Fibroblast of lung (primary cell): ENCODE results near the gene APBB1IP. TPM values are rescaled to one million over a fixed set of nuclear protein-coding genes. Genes with fewer than 3 reads are reported as not detected.

Experiments used
- DNase-seq, 2 donors: peaks; one replicate each; pipeline versions ENCODE4 v3.0.0 to v3.0.0-alpha.2; 2010; ENCODE audit warnings: low read depth in 2 of 2
- H2AFZ ChIP-seq: 2 replicates; pipeline ENCODE4 v1.5.1; 2012; ENCODE audit warnings: low read length, control low read depth, inconsistent platforms
- H3K27ac ChIP-seq: 2 replicates; pipeline ENCODE4 v1.5.1; 2011; ENCODE audit warnings: low read length, control low read depth; ENCODE audit not compliant: insufficient read depth
- H3K27me3 ChIP-seq: 2 replicates; pipeline ENCODE4 v1.5.1; 2011; ENCODE audit warnings: mild to moderate bottlenecking, low read length; ENCODE audit not compliant: control insufficient read depth, insufficient read depth
- H3K36me3 ChIP-seq: 2 replicates; pipeline ENCODE4 v1.5.1; 2011; ENCODE audit warnings: low read length; ENCODE audit not compliant: control insufficient read depth, insufficient read depth
- H3K4me1 ChIP-seq: 2 replicates; pipeline ENCODE4 v1.5.1; 2011; ENCODE audit warnings: low read length; ENCODE audit not compliant: control insufficient read depth, insufficient read depth; ENCODE audit errors: extremely low read depth
- H3K4me2 ChIP-seq: 2 replicates; pipeline ENCODE4 v1.5.1; 2011; ENCODE audit warnings: low read length, control low read depth; ENCODE audit not compliant: insufficient read depth; ENCODE audit errors: extremely low read depth
- H3K4me3 ChIP-seq, 4 experiments: fragments of 200-600 bp in 1 of 4; sonication (generic) in 1 of 4; replicated peaks in 1 of 4; 2 replicates each; pipeline ENCODE4 v1.5.1; 2011 to 2016; ENCODE audit warnings: low read length in 4 of 4, low read depth in 3 of 4, mild to moderate bottlenecking in 3 of 4, control low read depth in 2 of 4, inconsistent platforms in 1 of 4, mixed read lengths in 1 of 4; ENCODE audit not compliant: insufficient read depth in 1 of 4; ENCODE audit errors: control extremely low read depth in 1 of 4
- H3K79me2 ChIP-seq: 2 replicates; pipeline ENCODE4 v1.5.1; 2012; ENCODE audit warnings: mild to moderate bottlenecking, low read length, inconsistent platforms; ENCODE audit not compliant: control insufficient read depth, insufficient read depth
- H3K9ac ChIP-seq: 2 replicates; pipeline ENCODE4 v1.5.1; 2011; ENCODE audit warnings: mild to moderate bottlenecking, low read length, control low read depth; ENCODE audit not compliant: insufficient read depth
- H3K9me3 ChIP-seq: 2 replicates; pipeline ENCODE4 v1.5.1; 2012; ENCODE audit warnings: low read depth, low read length; ENCODE audit not compliant: control insufficient read depth, insufficient read depth
- H4K20me1 ChIP-seq: 2 replicates; pipeline ENCODE4 v1.5.1; 2011; ENCODE audit warnings: low read length; ENCODE audit not compliant: control insufficient read depth, insufficient read depth; ENCODE audit errors: extremely low read depth
- CTCF ChIP-seq, 2 donors: IDR thresholded peaks in 1 of 2; conservative IDR thresholded peaks in 1 of 2; 1 replicate in 1 of 2; 2 replicates in 1 of 2; pipeline ENCODE4 v1.5.1; 2011 to 2012; ENCODE audit warnings: low read length in 2 of 2, control low read depth in 1 of 2, inconsistent platforms in 1 of 2, low read depth in 1 of 2, mild to moderate bottlenecking in 1 of 2
- EZH2 ChIP-seq: IDR thresholded peaks from 2 replicates; pipeline ENCODE4 v1.5.1; 2012; ENCODE audit warnings: low read length, control low read depth, mild to moderate bottlenecking; ENCODE audit errors: missing control alignments
- polyA plus RNA-seq, 2 donors: library from polyadenylated mRNA; depleted of rRNA in 1 of 2; stranded (reverse) in 1 of 2; unstranded in 1 of 2; fragments of >200 nt; gene quantifications; 2 replicates each; pipeline ENCODE4 v1.2.1, GENCODE V29; 2011 to 2012; ENCODE audit warnings: missing spikeins in 1 of 2
- total RNA-seq: library from RNA; depleted of rRNA; stranded (reverse); fragments of >200 nt; gene quantifications from 2 replicates; pipeline ENCODE4 v1.2.1, GENCODE V29; 2014

The APBB1IP gene
- total and polyA plus RNA-seq, 2 donors (not counting 1 experiment from before 2014, with no cell fraction given): 1.5 TPM

GRCh38 chr10:26534384-26534783 is 96.2 kb downstream of the APBB1IP start:
- DNase-seq: no peak
- no peaks in the 10 kb centered on the region for H3K79me2 ChIP-seq
- no peaks in the 10 kb centered on the region for H3K4me1 ChIP-seq
- H4K20me1 ChIP-seq: no peaks in the 10 kb centered on the region
- H3K9me3 ChIP-seq: no peaks in the 10 kb centered on the region
- TF ChIP-seq EZH2: no peak
- no peak for TF ChIP-seq CTCF (conservative IDR thresholded peaks at IDR 0.05 in 1 of 2, IDR thresholded peaks at IDR 0.05 in 1 of 2; ENCODE audit: low read depth in 1 of 2, low read length in 2 of 2)
- H3K4me2 ChIP-seq: no peak overlapping the region
- no peak overlapping the region for H3K4me3 ChIP-seq
- H3K27ac ChIP-seq: no peak overlapping the region
- H2AFZ ChIP-seq: no peak overlapping the region
- H3K27me3 ChIP-seq: no peaks in the 10 kb centered on the region
- no peak overlapping the region for H3K9ac ChIP-seq
- H3K36me3 ChIP-seq: no peaks in the 10 kb centered on the region

GRCh38 chr10:26540601-26541000 is 102.5 kb downstream of the APBB1IP start:
- Histone ChIP-seq H3K9ac (no peak overlapping the region), H3K4me1 (no peaks in the 10 kb centered on the region), H3K27me3 (no peaks in the 10 kb centered on the region), H3K79me2 (no peaks in the 10 kb centered on the region), H3K36me3 (no peaks in the 10 kb centered on the region), H3K4me3 (no peak overlapping the region), H3K27ac (no peak overlapping the region), H3K9me3 (no peaks in the 10 kb centered on the region), H2AFZ (no peak overlapping the region), H3K4me2 (no peak overlapping the region), H4K20me1 (no peaks in the 10 kb centered on the region)
- no peak for TF ChIP-seq EZH2
- DNase-seq: peak in 1 of 2 donors; percentile 17

GRCh38 chr10:26543567-26544306 is 105.6 kb downstream of the APBB1IP start:
- no peak overlapping the region for H3K4me3 ChIP-seq
- H3K79me2 ChIP-seq: no peaks in the 10 kb centered on the region

More at GRCh38 chr10:26543567-26544306, 105.6 kb downstream of the APBB1IP start:
- no peak for DNase-seq
- H4K20me1 ChIP-seq: no peaks in the 10 kb centered on the region
- H2AFZ ChIP-seq: no peak overlapping the region
- H3K36me3 ChIP-seq: no peaks in the 10 kb centered on the region
- TF ChIP-seq EZH2 (no peak), CTCF (conservative IDR thresholded peaks at IDR 0.05 in 1 of 2, IDR thresholded peaks at IDR 0.05 in 1 of 2; ENCODE audit: low read depth in 1 of 2, low read length in 2 of 2) (no peak)
- no peaks in the 10 kb centered on the region for H3K27me3 ChIP-seq
- no peak overlapping the region for H3K4me2 ChIP-seq
- no peak overlapping the region for H3K27ac ChIP-seq
- no peak overlapping the region for H3K9ac ChIP-seq
- no peaks in the 10 kb centered on the region for H3K4me1 ChIP-seq
- H3K9me3 ChIP-seq: no peaks in the 10 kb centered on the region
